ENCODE data around the gene MAD2L1BP. TPM values are rescaled to one million over a fixed set of nuclear protein-coding genes. Genes with fewer than 3 reads are reported as not detected.

MAD2L1BP gene
- polyA plus RNA-seq, 1 donor (not counting 4 experiments of a cell fraction or from before 2014, with no cell fraction given) = 34.2 TPM

- H3K4me2 ChIP-seq (ENCODE audit: control insufficient read depth, extremely low read depth, insufficient read depth, low read depth, low read length) = no peak overlapping the region
- no peaks in the 10 kb centered on the region for H3K9me3 ChIP-seq (ENCODE audit: control insufficient read depth, low read depth, low read length)
- H3K9me1 ChIP-seq (ENCODE audit: control insufficient read depth, extremely low read depth, insufficient read depth, low read length) = no peaks in the 10 kb centered on the region
- H3K36me3 ChIP-seq (ENCODE audit: control insufficient read depth in 2 of 2, extremely low read depth in 1 of 2, insufficient read depth in 2 of 2, low read length in 2 of 2) = peaks cover 13 to 21% of the 10 kb centered on the region in 2 experiments
- H3K4me3 ChIP-seq (ENCODE audit: control insufficient read depth in 2 of 3, extremely low read depth in 1 of 3, insufficient read depth in 2 of 3, low read depth in 1 of 3, low read length in 3 of 3) = no peak overlapping the region
- no peak overlapping the region for H3K27ac ChIP-seq (ENCODE audit: control insufficient read depth, insufficient read depth, low read length)
- FAIRE-seq (no peak), DNase-seq (ENCODE audit: low read depth, low spot score) (no peak)
- no peaks in the 10 kb centered on the region for H4K20me1 ChIP-seq (ENCODE audit: control insufficient read depth, extremely low read depth, insufficient read depth, low read length)
- H3K27me3 ChIP-seq (ENCODE audit: control insufficient read depth, extremely low read depth, insufficient read depth, low read length) = no peaks in the 10 kb centered on the region
- no peak for TF ChIP-seq EZH2 (IDR thresholded peaks at IDR 0.05; ENCODE audit: low read length)
- no peak for TF ChIP-seq CTCF (optimal IDR thresholded peaks at IDR 0.05 in 1 of 3, IDR thresholded peaks at IDR 0.05 in 1 of 3, conservative IDR thresholded peaks at IDR 0.05 in 1 of 3; ENCODE audit: extremely low read depth in 1 of 3, insufficient read depth in 2 of 3, low read length in 3 of 3)
- H3K4me1 ChIP-seq (ENCODE audit: control insufficient read depth, extremely low read depth, insufficient read depth, low read length) = peaks cover 10% of the 10 kb centered on the region
- peaks cover 48% of the 10 kb centered on the region for H3K79me2 ChIP-seq (ENCODE audit: control insufficient read depth, insufficient read depth, low read length)
- dilution Hi-C loops (cut with MboI; ENCODE audit: extremely low pct_ligation_motif_present, low sequenced_read_pairs) = no loop called here
- no peak overlapping the region for H3K9ac ChIP-seq (ENCODE audit: control insufficient read depth, extremely low read depth, insufficient read depth, low read length)
- no peak overlapping the region for H2AFZ ChIP-seq (ENCODE audit: control insufficient read depth, low read length)
Observed at GRCh38 chr6:43639984-43640800, 4.6 kb downstream of the MAD2L1BP start.

GRCh38 chr6:43644940-43645612 is 9.4 kb downstream of the MAD2L1BP start, which contains the start of gene RSPH9:
TSS of gene RSPH9 (plus strand) at chr6:43645036. CDS start at chr6:43645099, 63 bp downstream.
- Histone ChIP-seq H3K4me2 (ENCODE audit: control insufficient read depth, extremely low read depth, insufficient read depth, low read depth, low read length) (peak within 1 kb of the TSS; percentile 35), H2AFZ (ENCODE audit: control insufficient read depth, low read length) (peak within 1 kb of the TSS; percentile 67), H3K9me1 (ENCODE audit: control insufficient read depth, extremely low read depth, insufficient read depth, low read length) (no peaks in the 10 kb centered on the region), H3K36me3 (ENCODE audit: control insufficient read depth in 2 of 2, extremely low read depth in 1 of 2, insufficient read depth in 2 of 2, low read length in 2 of 2) (peaks cover 5 to 12% of the 10 kb centered on the region in 2 experiments), H3K4me3 (ENCODE audit: control insufficient read depth in 2 of 3, extremely low read depth in 1 of 3, insufficient read depth in 2 of 3, low read depth in 1 of 3, low read length in 3 of 3) (peak within 1 kb of the TSS in 1 of 3 experiments; percentile 42), H3K9me3 (ENCODE audit: control insufficient read depth, low read depth, low read length) (no peaks in the 10 kb centered on the region), H3K79me2 (ENCODE audit: control insufficient read depth, insufficient read depth, low read length) (peaks cover 11% of the 10 kb centered on the region), H3K27me3 (ENCODE audit: control insufficient read depth, extremely low read depth, insufficient read depth, low read length) (no peaks in the 10 kb centered on the region), H4K20me1 (ENCODE audit: control insufficient read depth, extremely low read depth, insufficient read depth, low read length) (no peaks in the 10 kb centered on the region), H3K4me1 (ENCODE audit: control insufficient read depth, extremely low read depth, insufficient read depth, low read length) (no peaks in the 10 kb centered on the region), H3K9ac (ENCODE audit: control insufficient read depth, extremely low read depth, insufficient read depth, low read length) (no peak within 1 kb of the TSS), H3K27ac (ENCODE audit: control insufficient read depth, insufficient read depth, low read length) (no peak within 1 kb of the TSS)
- no peak for FAIRE-seq
- DNase-seq (ENCODE audit: low read depth, low spot score) = no peak
- dilution Hi-C loops (cut with MboI; ENCODE audit: extremely low pct_ligation_motif_present, low sequenced_read_pairs) = no loop called here
- TF ChIP-seq CTCF (optimal IDR thresholded peaks at IDR 0.05 in 1 of 3, IDR thresholded peaks at IDR 0.05 in 1 of 3, conservative IDR thresholded peaks at IDR 0.05 in 1 of 3; ENCODE audit: extremely low read depth in 1 of 3, insufficient read depth in 2 of 3, low read length in 3 of 3) (no peak), EZH2 (IDR thresholded peaks at IDR 0.05; ENCODE audit: low read length) (no peak)

Data from keratinocyte (primary cell).